ENCODE measurements around the gene AKNA. TPM values are rescaled to one million over a fixed set of nuclear protein-coding genes. Genes with fewer than 3 reads are reported as not detected.

The AKNA gene
- total and polyA plus RNA-seq, 5 donors from 2014 or later = 11.9 to 381 (median 14.6) TPM

DNA sequence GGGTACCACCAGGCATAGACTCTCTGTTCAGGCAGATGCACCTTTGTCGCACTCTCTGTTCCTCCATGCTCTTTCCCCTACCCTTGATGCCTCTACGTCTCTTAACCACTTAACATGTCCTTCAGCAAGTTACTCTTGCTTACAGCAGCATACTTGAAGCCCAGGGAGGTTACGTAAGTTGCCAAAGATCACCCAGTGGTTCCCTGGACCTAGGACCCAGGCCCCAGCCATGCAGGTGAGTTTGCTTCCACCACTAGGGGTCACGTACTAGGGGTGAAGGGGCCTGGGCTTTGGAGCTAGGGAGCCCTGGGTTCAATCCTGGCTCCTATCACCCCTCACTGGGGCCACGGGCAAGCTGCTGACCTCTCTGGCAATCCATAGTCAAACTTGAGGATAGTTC lies 8.9 kb downstream of the AKNA start:
- peaks cover 97% of the 10 kb centered on the region for H3K4me1 ChIP-seq (ENCODE audit: control insufficient read depth, insufficient read depth, low read length, poor library complexity, severe bottlenecking)
- H3K4me1 Mint-ChIP-seq = peaks cover 14 to 92% (median 64%) of the 10 kb centered on the region in 4 donors
- peak overlapping the region; percentile 98 for H3K27ac ChIP-seq (ENCODE audit: insufficient read depth, low read length, poor library complexity, severe bottlenecking)
- no peak for DNase-seq
- H3K9me3 Mint-ChIP-seq = no peaks in the 10 kb centered on the region
- peaks cover 67% of the 10 kb centered on the region for H3K36me3 Mint-ChIP-seq
- no peak for ATAC-seq (ENCODE audit: low read depth in 2 of 2)
- H3K4me3 ChIP-seq (ENCODE audit: low read depth, low read length) = peak overlapping the region; percentile 60
- H3K4me3 Mint-ChIP-seq = peak overlapping the region; percentile 47 to 83 (median 73)
- peak overlapping the region; percentile 92 to 98 (median 96) for H3K27ac Mint-ChIP-seq
- no peaks in the 10 kb centered on the region for H3K27me3 Mint-ChIP-seq
- H3K9me3 ChIP-seq (ENCODE audit: control insufficient read depth in 2 of 2, low read length in 2 of 2) = no peaks in the 10 kb centered on the region
- H3K36me3 ChIP-seq (ENCODE audit: control insufficient read depth, insufficient read depth, low read length) = peaks cover 82% of the 10 kb centered on the region
- no peaks in the 10 kb centered on the region for H3K27me3 ChIP-seq (ENCODE audit: control insufficient read depth, insufficient read depth, low read length)

- Mint-ChIP-seq H3K27me3 (no peaks in the 10 kb centered on the region), H3K27ac (peak overlapping the region; percentile 92 to 98 (median 96)), H3K36me3 (peaks cover 65% of the 10 kb centered on the region), H3K4me1 (peaks cover 19 to 92% (median 64%) of the 10 kb centered on the region in 4 donors), H3K4me3 (peak overlapping the region; percentile 47 to 83 (median 73)), H3K9me3 (no peaks in the 10 kb centered on the region)
- no peak for DNase-seq
- Histone ChIP-seq H3K27me3 (ENCODE audit: control insufficient read depth, insufficient read depth, low read length) (no peaks in the 10 kb centered on the region), H3K27ac (ENCODE audit: insufficient read depth, low read length, poor library complexity, severe bottlenecking) (peak overlapping the region; percentile 98), H3K4me1 (ENCODE audit: control insufficient read depth, insufficient read depth, low read length, poor library complexity, severe bottlenecking) (peaks cover 97% of the 10 kb centered on the region), H3K4me3 (ENCODE audit: low read depth, low read length) (peak overlapping the region; percentile 21), H3K36me3 (ENCODE audit: control insufficient read depth, insufficient read depth, low read length) (peaks cover 77% of the 10 kb centered on the region), H3K9me3 (ENCODE audit: control insufficient read depth in 2 of 2, low read length in 2 of 2) (no peaks in the 10 kb centered on the region)
- ATAC-seq (ENCODE audit: low read depth in 2 of 2) = no peak
These were observed 9.8 kb downstream of the AKNA start for GRCh38 chr9:114378016-114378415.

DNA sequence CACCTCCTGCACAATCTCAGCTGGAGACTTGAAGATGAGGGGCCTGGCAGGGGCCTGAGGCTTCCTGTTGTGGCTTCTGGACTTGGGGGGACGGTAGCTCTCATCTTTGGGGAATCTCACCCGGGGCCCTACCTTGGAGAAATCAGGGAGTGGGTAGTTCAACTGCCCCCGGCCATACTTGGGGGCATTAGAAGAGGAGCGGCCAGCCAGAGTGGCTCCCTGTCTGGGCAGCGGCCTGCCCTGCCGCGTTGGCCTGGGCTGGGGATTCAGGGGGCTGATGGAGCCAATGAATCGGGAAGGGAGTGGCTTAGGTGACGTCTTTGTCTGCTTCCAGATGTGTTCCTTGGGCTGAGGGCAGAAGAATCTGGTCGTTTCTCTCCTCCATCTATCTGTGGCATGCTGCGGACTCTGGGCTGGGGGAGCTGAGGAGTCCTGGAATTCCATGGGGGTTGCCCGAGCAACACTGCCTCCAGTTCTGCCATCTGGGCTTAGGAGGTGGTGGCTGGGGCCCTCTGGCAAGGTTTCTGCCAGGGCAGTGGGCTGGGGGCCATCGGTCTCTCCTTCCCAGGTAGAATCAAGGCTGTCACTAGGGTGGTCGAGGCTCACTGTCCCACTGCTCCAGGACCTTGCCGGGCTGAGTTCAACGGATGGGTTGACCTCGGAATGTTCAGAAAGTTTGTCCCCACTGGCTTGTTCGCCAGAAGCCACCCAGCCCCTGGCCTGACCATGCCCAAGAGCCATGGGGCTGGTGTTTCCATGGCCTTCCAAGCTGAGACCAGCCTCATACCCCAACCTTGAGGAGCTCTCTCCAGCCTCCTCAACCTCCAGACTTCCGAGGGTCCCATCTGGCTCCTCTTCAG lies 11.0 kb downstream of the AKNA start:
- H3K4me3 Mint-ChIP-seq = peak overlapping the region in 3 of 4 donors; percentile 33 to 65 (median 43)
- Histone ChIP-seq H3K27ac (ENCODE audit: insufficient read depth, low read length, poor library complexity, severe bottlenecking) (peak overlapping the region; percentile 98), H3K9me3 (ENCODE audit: control insufficient read depth in 2 of 2, low read length in 2 of 2) (no peaks in the 10 kb centered on the region), H3K36me3 (ENCODE audit: control insufficient read depth, insufficient read depth, low read length) (peaks cover 73% of the 10 kb centered on the region), H3K4me1 (ENCODE audit: control insufficient read depth, insufficient read depth, low read length, poor library complexity, severe bottlenecking) (peaks cover 97% of the 10 kb centered on the region), H3K4me3 (ENCODE audit: low read depth, low read length) (no peak overlapping the region), H3K27me3 (ENCODE audit: control insufficient read depth, insufficient read depth, low read length) (no peaks in the 10 kb centered on the region)
- H3K27me3 Mint-ChIP-seq = no peaks in the 10 kb centered on the region
- peak overlapping the region; percentile 92 to 98 (median 96) for H3K27ac Mint-ChIP-seq
- H3K4me1 Mint-ChIP-seq = peaks cover 18 to 92% (median 61%) of the 10 kb centered on the region in 4 donors
- H3K36me3 Mint-ChIP-seq = peaks cover 60% of the 10 kb centered on the region
- H3K9me3 Mint-ChIP-seq = no peaks in the 10 kb centered on the region
- no peak for DNase-seq
- no peak for ATAC-seq (ENCODE audit: low read depth in 2 of 2)

DNA sequence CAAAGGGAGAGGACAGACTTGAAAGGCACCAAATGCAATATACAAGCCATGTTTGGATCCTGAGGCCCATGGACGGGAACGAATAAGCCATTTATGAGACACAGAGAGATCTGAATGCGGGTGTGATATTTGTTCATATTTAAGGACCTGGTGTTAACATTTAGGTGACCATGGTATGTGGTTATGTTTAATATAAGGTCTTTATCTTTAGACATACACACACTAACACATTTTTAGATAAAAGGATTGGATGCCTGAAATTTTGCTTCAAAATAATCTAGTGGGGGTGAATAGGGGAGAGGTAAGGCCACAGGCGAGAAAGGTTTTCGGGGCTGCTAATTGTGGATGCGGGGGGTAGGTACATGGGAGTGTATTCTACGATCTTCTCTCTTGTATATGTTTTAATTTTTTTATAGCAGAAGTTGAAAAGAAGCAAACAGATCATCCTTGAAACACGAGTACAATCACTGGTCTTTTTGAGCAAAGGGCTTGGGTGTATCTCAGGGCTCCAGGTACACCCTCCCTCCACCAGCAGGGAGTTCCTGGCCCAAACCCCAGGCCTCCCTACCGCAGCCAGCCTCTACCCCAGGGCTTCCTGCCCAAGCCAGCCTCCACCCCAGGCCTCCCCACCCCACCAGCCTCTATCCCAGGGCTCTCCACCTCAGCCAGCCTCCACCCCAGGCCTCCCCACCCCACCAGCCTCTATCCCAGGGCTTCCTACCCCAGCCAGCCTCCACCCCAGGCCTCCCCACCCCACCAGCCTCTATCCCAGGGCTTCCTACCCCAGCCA lies 12.2 kb downstream of the AKNA start:
- Histone ChIP-seq H3K4me3 (ENCODE audit: low read depth, low read length) (peak overlapping the region; percentile 47), H3K4me1 (ENCODE audit: control insufficient read depth, insufficient read depth, low read length, poor library complexity, severe bottlenecking) (peaks cover 97% of the 10 kb centered on the region), H3K9me3 (ENCODE audit: control insufficient read depth in 2 of 2, low read length in 2 of 2) (no peaks in the 10 kb centered on the region), H3K36me3 (ENCODE audit: control insufficient read depth, insufficient read depth, low read length) (peaks cover 72% of the 10 kb centered on the region), H3K27ac (ENCODE audit: insufficient read depth, low read length, poor library complexity, severe bottlenecking) (peak overlapping the region; percentile 98), H3K27me3 (ENCODE audit: control insufficient read depth, insufficient read depth, low read length) (no peaks in the 10 kb centered on the region)
- Mint-ChIP-seq H3K27ac (peak overlapping the region; percentile 78 to 92 (median 84)), H3K27me3 (no peaks in the 10 kb centered on the region), H3K36me3 (peaks cover 62% of the 10 kb centered on the region), H3K9me3 (no peaks in the 10 kb centered on the region), H3K4me1 (peaks cover 18 to 93% (median 69%) of the 10 kb centered on the region in 4 donors), H3K4me3 (peak overlapping the region; percentile 37 to 89 (median 68))
- DNase-seq (no peak), ATAC-seq (ENCODE audit: low read depth in 2 of 2) (no peak)

- H3K9me3 ChIP-seq (ENCODE audit: control insufficient read depth in 2 of 2, low read length in 2 of 2) = no peaks in the 10 kb centered on the region
These were observed 12.8 kb downstream of the AKNA start for GRCh38 chr9:114374936-114375335.

DNA sequence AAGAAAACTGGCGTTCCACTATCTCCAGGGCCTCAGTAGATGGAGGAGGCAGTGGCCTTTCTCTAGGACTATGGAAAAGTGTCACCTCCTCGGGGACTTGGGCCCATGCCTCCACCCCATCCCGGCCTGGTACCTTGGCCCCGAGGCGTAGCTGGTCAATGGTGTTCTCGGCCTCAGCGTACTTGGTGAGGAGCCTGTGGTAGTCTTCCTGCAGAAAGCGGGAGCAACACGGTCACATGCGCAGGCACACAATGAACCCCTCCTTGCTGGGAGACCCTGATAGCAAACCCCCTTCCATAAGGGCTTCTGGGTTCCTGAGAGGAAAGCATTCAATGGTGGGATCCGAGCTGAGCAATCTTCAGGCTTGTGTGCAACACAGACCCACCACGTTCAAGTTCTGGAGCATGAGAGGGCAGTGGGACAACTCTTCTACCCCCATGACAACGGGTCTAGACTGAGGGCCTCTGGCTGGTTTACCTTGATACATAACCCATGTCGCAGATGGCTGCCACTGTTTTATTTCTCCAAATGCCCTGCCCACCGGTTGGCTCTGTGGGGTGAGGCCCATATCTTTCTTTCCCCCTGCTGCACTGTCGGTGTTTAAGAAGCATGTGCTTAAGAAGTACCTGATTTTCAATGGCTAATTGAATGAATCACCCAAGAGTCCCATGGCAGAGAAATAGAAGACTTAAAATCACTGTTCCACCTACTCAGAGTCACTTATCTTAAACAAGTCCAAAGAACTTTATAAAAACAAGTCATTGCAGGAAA lies 13.6 kb downstream of the AKNA start:
- peak overlapping the region; percentile 47 for H3K4me3 ChIP-seq (ENCODE audit: low read depth, low read length)
- DNase-seq = no peak

More at GRCh38 chr9:114374936-114375335, 12.8 kb downstream of the AKNA start:
- H3K27ac ChIP-seq (ENCODE audit: insufficient read depth, low read length, poor library complexity, severe bottlenecking) = peak overlapping the region; percentile 98
- no peaks in the 10 kb centered on the region for H3K27me3 ChIP-seq (ENCODE audit: control insufficient read depth, insufficient read depth, low read length)
- H3K36me3 Mint-ChIP-seq = peaks cover 59% of the 10 kb centered on the region
- peak overlapping the region; percentile 78 to 92 (median 84) for H3K27ac Mint-ChIP-seq
- H3K4me3 Mint-ChIP-seq = peak overlapping the region; percentile 37 to 89 (median 68)
- H3K27me3 Mint-ChIP-seq = no peaks in the 10 kb centered on the region
- H3K4me3 ChIP-seq (ENCODE audit: low read depth, low read length) = peak overlapping the region; percentile 47
- H3K4me1 Mint-ChIP-seq = peaks cover 18 to 94% (median 65%) of the 10 kb centered on the region in 4 donors
- H3K4me1 ChIP-seq (ENCODE audit: control insufficient read depth, insufficient read depth, low read length, poor library complexity, severe bottlenecking) = peaks cover 97% of the 10 kb centered on the region
- DNase-seq = no peak
- H3K36me3 ChIP-seq (ENCODE audit: control insufficient read depth, insufficient read depth, low read length) = peaks cover 72% of the 10 kb centered on the region
- no peaks in the 10 kb centered on the region for H3K9me3 Mint-ChIP-seq
- ATAC-seq (ENCODE audit: low read depth in 2 of 2) = no peak

DNA sequence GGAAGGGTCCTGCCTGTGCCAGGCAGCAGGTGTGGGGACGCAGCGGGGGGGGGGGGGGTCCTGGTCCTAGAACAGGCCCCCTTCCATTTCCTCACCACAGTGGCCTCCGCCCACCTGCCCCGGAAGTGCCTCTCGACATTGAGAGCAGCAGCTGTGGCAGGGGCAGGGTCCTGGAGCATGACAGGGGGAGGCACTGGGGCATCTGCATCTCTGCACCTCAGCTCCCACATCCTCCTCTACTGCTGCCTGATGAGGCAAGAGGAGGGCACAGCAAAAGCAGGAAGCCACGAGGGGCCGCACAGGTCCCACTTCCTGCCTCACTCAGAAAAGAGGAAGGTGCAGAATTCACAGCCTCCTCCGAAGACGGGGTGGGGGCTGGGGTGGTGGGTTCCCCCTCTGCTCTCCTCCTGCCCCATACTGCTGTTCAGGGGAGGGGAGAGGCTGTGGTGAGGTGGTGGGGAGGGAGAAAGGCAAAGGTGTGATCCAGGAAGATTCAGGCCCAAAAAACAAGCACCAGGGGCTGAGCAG lies 14.8 kb downstream of the AKNA start:
- Histone ChIP-seq H3K4me1 (ENCODE audit: control insufficient read depth, insufficient read depth, low read length, poor library complexity, severe bottlenecking) (peaks cover 96% of the 10 kb centered on the region), H3K36me3 (ENCODE audit: control insufficient read depth, insufficient read depth, low read length) (peaks cover 72% of the 10 kb centered on the region), H3K4me3 (ENCODE audit: low read depth, low read length) (peak overlapping the region; percentile 72), H3K27me3 (ENCODE audit: control insufficient read depth, insufficient read depth, low read length) (no peaks in the 10 kb centered on the region), H3K9me3 (ENCODE audit: control insufficient read depth in 2 of 2, low read length in 2 of 2) (no peaks in the 10 kb centered on the region), H3K27ac (ENCODE audit: insufficient read depth, low read length, poor library complexity, severe bottlenecking) (peak overlapping the region; percentile 98)
- ATAC-seq (ENCODE audit: low read depth in 2 of 2) = peak; percentile 94
- peaks cover 51% of the 10 kb centered on the region for H3K36me3 Mint-ChIP-seq
- H3K27ac Mint-ChIP-seq = peak overlapping the region; percentile 92 to 96 (median 93)
- H3K4me3 Mint-ChIP-seq = peak overlapping the region; percentile 87 to 90 (median 88)
- peaks cover 20 to 92% (median 62%) of the 10 kb centered on the region in 4 donors for H3K4me1 Mint-ChIP-seq
- H3K9me3 Mint-ChIP-seq = peaks cover 0 to 2% (median 0%) of the 10 kb centered on the region in 7 donors
- peak; percentile 70 to 97 (median 88) for DNase-seq
- H3K27me3 Mint-ChIP-seq = no peaks in the 10 kb centered on the region

More for the DNA sequence above, 13.6 kb downstream of the AKNA start:
- Mint-ChIP-seq H3K4me3 (peak overlapping the region; percentile 10 to 89 (median 39)), H3K9me3 (peaks cover 0 to 2% (median 0%) of the 10 kb centered on the region in 7 donors), H3K36me3 (peaks cover 58% of the 10 kb centered on the region), H3K27ac (peak overlapping the region; percentile 78 to 92 (median 84)), H3K4me1 (peaks cover 24 to 94% (median 66%) of the 10 kb centered on the region in 4 donors), H3K27me3 (no peaks in the 10 kb centered on the region)
- H3K4me1 ChIP-seq (ENCODE audit: control insufficient read depth, insufficient read depth, low read length, poor library complexity, severe bottlenecking) = peaks cover 97% of the 10 kb centered on the region
- peaks cover 72% of the 10 kb centered on the region for H3K36me3 ChIP-seq (ENCODE audit: control insufficient read depth, insufficient read depth, low read length)
- H3K27me3 ChIP-seq (ENCODE audit: control insufficient read depth, insufficient read depth, low read length) = no peaks in the 10 kb centered on the region
- peak overlapping the region; percentile 98 for H3K27ac ChIP-seq (ENCODE audit: insufficient read depth, low read length, poor library complexity, severe bottlenecking)
- no peaks in the 10 kb centered on the region for H3K9me3 ChIP-seq (ENCODE audit: control insufficient read depth in 2 of 2, low read length in 2 of 2)
- no peak for ATAC-seq (ENCODE audit: low read depth in 2 of 2)

Data from CD4-positive, CD25-positive, alpha-beta regulatory T cell (primary cell).